GM12872 (cell line): ENCODE results near the gene GALNT18.

Experiments
- CTCF ChIP-seq: IDR thresholded peaks from 3 replicates; pipeline ENCODE4 v1.5.1; 2011; ENCODE audit warnings: low read depth, mild to moderate bottlenecking, low read length, moderate library complexity; ENCODE audit not compliant: insufficient read depth

GALNT18 gene

DNA sequence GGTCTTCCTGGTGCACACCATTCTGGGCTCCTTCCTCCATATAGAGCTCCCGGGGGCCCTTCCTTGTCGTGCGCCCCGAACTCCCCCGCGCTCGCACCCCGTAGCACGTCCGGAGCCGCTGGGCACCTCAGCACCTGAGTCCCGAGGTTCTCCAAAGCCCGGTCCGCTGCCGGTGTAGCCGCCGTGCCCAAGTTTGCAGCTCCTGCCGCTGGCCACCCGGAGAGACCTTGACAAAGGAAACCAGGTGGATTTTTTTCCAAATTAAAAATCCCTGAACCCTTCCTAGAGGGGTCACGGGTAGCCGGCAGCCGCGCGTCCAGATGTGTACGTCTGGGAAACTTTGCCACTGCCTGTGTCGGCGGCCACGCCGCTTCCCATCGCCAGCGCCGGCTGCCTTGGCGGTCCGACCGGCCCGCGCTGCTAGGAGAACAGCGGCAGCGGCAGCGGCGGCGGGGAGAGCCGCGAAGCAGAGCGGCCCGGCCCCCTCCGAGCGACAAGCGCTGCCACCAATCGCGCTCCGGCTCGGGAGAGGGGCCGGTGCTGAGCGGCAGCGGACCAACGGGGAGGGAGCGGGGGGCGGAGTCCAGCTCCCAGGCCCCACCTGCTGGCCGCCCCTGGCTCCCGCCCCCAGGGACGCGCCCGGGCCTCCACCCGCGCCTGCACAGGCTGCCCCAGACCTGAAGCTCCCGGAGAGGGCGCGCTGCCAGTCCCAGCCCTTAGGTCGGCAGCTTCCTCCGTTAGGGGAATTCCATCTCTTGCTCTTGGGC is at the start of gene GALNT18:
TSS of gene GALNT18 (minus strand) at position 433 of the 767 bp plus-strand sequence.
- TF ChIP-seq CTCF: peak; percentile 38; the same call in 1 of the 3 replicates

DNA sequence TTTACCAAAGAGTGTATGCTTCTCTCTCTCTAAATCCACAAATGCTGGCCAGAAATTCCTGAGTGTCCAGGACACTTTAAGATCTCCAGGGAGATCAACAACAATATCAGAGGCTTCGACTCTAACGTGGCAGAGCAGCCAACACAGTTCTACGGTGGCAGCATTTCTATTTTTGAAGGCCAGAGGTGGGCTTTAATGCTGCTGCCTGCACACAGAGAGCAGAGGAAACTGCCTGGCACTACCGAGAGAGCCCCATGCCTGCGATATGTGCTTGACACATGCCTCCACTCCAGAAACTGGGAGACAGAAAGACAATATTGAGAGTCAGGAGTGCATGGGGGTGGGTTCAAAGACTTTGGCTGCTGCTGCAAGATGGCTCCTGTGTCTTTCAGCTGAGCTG is 48.8 kb upstream of the GALNT18 start:
- TF ChIP-seq CTCF: no peak

- TF ChIP-seq CTCF: no peak
Measured at GRCh38 chr11:11669233-11669846, 47.5 kb upstream of the GALNT18 start.

- TF ChIP-seq CTCF: no peak
Measured at GRCh38 chr11:11668781-11669180, 47.0 kb upstream of the GALNT18 start.

GRCh38 chr11:11668274-11668673 is 46.5 kb upstream of the GALNT18 start:
- no peak for TF ChIP-seq CTCF

- TF ChIP-seq CTCF: peak; percentile 40; the same call in 2 of the 3 replicates
Measured at GRCh38 chr11:11667056-11667455, 45.3 kb upstream of the GALNT18 start.

GRCh38 chr11:11665407-11665806 is 43.6 kb upstream of the GALNT18 start:
- no peak for TF ChIP-seq CTCF
